ENCODE data around the gene PKP3.

- no peak for TF ChIP-seq CBX3 (IDR thresholded peaks at IDR 0.05; ENCODE audit: borderline replicate concordance in 1 of 2, low read length in 2 of 2)
- no peak for TF ChIP-seq BCL6 (CRISPR knock-in tag; IDR thresholded peaks at IDR 0.05)
- TF ChIP-seq, protein P1, sequence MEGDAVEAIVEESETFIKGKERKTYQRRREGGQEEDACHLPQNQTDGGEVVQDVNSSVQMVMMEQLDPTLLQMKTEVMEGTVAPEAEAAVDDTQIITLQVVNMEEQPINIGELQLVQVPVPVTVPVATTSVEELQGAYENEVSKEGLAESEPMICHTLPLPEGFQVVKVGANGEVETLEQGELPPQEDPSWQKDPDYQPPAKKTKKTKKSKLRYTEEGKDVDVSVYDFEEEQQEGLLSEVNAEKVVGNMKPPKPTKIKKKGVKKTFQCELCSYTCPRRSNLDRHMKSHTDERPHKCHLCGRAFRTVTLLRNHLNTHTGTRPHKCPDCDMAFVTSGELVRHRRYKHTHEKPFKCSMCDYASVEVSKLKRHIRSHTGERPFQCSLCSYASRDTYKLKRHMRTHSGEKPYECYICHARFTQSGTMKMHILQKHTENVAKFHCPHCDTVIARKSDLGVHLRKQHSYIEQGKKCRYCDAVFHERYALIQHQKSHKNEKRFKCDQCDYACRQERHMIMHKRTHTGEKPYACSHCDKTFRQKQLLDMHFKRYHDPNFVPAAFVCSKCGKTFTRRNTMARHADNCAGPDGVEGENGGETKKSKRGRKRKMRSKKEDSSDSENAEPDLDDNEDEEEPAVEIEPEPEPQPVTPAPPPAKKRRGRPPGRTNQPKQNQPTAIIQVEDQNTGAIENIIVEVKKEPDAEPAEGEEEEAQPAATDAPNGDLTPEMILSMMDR (IDR thresholded peaks at IDR 0.05 in 2 of 3, conservative IDR thresholded peaks at IDR 0.05 in 1 of 3; ENCODE audit: insufficient read depth in 2 of 3, low read depth in 1 of 3, low read length in 3 of 3) = no peak
- no peak for TF ChIP-seq LEF1 (IDR thresholded peaks at IDR 0.05)
- TF ChIP-seq SUPT5H (IDR thresholded peaks at IDR 0.05) = no peak
- TF ChIP-seq CHCHD3 (CRISPR knock-in tag; IDR thresholded peaks at IDR 0.05) = no peak
- TF ChIP-seq ZNF551 (CRISPR knock-in tag; IDR thresholded peaks at IDR 0.05) = no peak
- TF ChIP-seq NCOA2 (IDR thresholded peaks at IDR 0.05; ENCODE audit: partially characterized antibody in 2 of 2) = no peak
- no peak for TF ChIP-seq ARID2 (IDR thresholded peaks at IDR 0.05)
- no peak for TF ChIP-seq SIN3A (IDR thresholded peaks at IDR 0.05; ENCODE audit: borderline replicate concordance in 2 of 2, control insufficient read depth in 1 of 2, low read depth in 2 of 2, low read length in 2 of 2)
- no peak for TF ChIP-seq MLX (CRISPR knock-in tag; conservative IDR thresholded peaks at IDR 0.05)
- TF ChIP-seq JUN (IDR thresholded peaks at IDR 0.05; ENCODE audit: borderline replicate concordance, low read depth, low read length) = no peak
- no peak for TF ChIP-seq JUN (CRISPR knock-in tag; IDR thresholded peaks at IDR 0.05; ENCODE audit: borderline replicate concordance)
- no peak for TF ChIP-seq FOXO4 (CRISPR knock-in tag; IDR thresholded peaks at IDR 0.05)
Measured at GRCh38 chr11:403761-404431, 9.9 kb downstream of the PKP3 start.

All from K562 (cell line).